ENCODE measurements around the gene INO80.

Gene INO80

GRCh38 chr15:41048397-41048796, 67.7 kb downstream of the INO80 start:
- TF ChIP-seq CTCF (IDR thresholded peaks at IDR 0.05): no peak
- H3K27ac ChIP-seq: no peak overlapping the region
- DNase-seq (ENCODE audit: low spot score): no peak
- no peak overlapping the region for H3K4me3 ChIP-seq

GRCh38 chr15:41047474-41047873, 68.6 kb downstream of the INO80 start:
- no peak for DNase-seq (ENCODE audit: low spot score)
- TF ChIP-seq CTCF (IDR thresholded peaks at IDR 0.05): no peak
- no peak overlapping the region for H3K27ac ChIP-seq

GRCh38 chr15:41043276-41043951, 72.7 kb downstream of the INO80 start:
- DNase-seq (ENCODE audit: low spot score): no peak
- no peak for TF ChIP-seq CTCF (IDR thresholded peaks at IDR 0.05)

More at GRCh38 chr15:41047474-41047873, 68.6 kb downstream of the INO80 start:
- H3K4me3 ChIP-seq: no peak overlapping the region

GRCh38 chr15:41042851-41043250, 73.2 kb downstream of the INO80 start:
- TF ChIP-seq CTCF (IDR thresholded peaks at IDR 0.05): no peak
- Histone ChIP-seq H3K4me3 (no peak overlapping the region), H3K27ac (peak overlapping the region in 1 of 2 donors; percentile 34)
- no peak for DNase-seq (ENCODE audit: low spot score)

More at GRCh38 chr15:41043276-41043951, 72.7 kb downstream of the INO80 start:
- peak overlapping the region in 1 of 2 donors; percentile 34 for H3K27ac ChIP-seq
- H3K4me3 ChIP-seq: no peak overlapping the region

- no peak overlapping the region for H3K27ac ChIP-seq
- H3K4me3 ChIP-seq: no peak overlapping the region
- DNase-seq (ENCODE audit: low spot score): no peak
- no peak for TF ChIP-seq CTCF (IDR thresholded peaks at IDR 0.05)
Observed at GRCh38 chr15:41039121-41039520, 77.0 kb downstream of the INO80 start.

GRCh38 chr15:41032079-41032328, 84.1 kb downstream of the INO80 start:
- Histone ChIP-seq H3K4me3 (no peak overlapping the region), H3K27ac (no peak overlapping the region)
- TF ChIP-seq CTCF (IDR thresholded peaks at IDR 0.05): no peak
- DNase-seq (ENCODE audit: low spot score): no peak

- DNase-seq (ENCODE audit: low spot score): no peak
- no peak overlapping the region for H3K27ac ChIP-seq
- no peak for TF ChIP-seq CTCF (IDR thresholded peaks at IDR 0.05)
- no peak overlapping the region for H3K4me3 ChIP-seq
Observed at GRCh38 chr15:41031232-41032078, 84.6 kb downstream of the INO80 start.
